Activated naive CD8-positive, alpha-beta T cell treated with anti-CD3 and anti-CD28 coated beads for 36 hours (primary cell): ENCODE results near the gene ZNF267. TPM values are rescaled to one million over a fixed set of nuclear protein-coding genes. Genes with fewer than 3 reads are reported as not detected.
"Not testable (repeated sequence)": the region's sequence is repeated elsewhere in the genome, so short reads cannot be mapped to it uniquely, and the experiment has no call there.

Source experiments
- DNase-seq: peaks from one replicate; pipeline ENCODE4 v3.0.0; 2021
- H3K27ac Mint-ChIP-seq: one replicate; pipeline ENCODE4 v1.8.0; 2022; ENCODE audit warnings: mild to moderate bottlenecking, moderate library complexity, mixed read lengths
- H3K27me3 Mint-ChIP-seq: one replicate; pipeline ENCODE4 v1.8.0; 2022; ENCODE audit warnings: mild to moderate bottlenecking, mixed read lengths
- H3K36me3 Mint-ChIP-seq: one replicate; pipeline ENCODE4 v1.8.0; 2021; ENCODE audit warnings: mild to moderate bottlenecking, mixed read lengths
- H3K4me1 Mint-ChIP-seq: one replicate; pipeline ENCODE4 v1.8.0; 2021; ENCODE audit warnings: mixed read lengths
- H3K4me3 Mint-ChIP-seq: one replicate; pipeline ENCODE4 v1.8.0; 2022; ENCODE audit warnings: mild to moderate bottlenecking, moderate library complexity, mixed read lengths
- H3K9me3 Mint-ChIP-seq: one replicate; pipeline ENCODE4 v1.8.0; 2022; ENCODE audit warnings: mixed read lengths
- total RNA-seq, 2 experiments: library from RNA; stranded (reverse); gene quantifications; one replicate each; pipeline ENCODE4 v1.2.3, GENCODE V29; 2021

The ZNF267 gene
- total RNA-seq, 2 experiments from 2014 or later, result 82.2 to 85.6 TPM

- Mint-ChIP-seq H3K9me3 (peaks cover 51% of the 10 kb centered on the region), H3K27ac (peak overlapping the region; percentile 48), H3K4me1 (peaks cover 11% of the 10 kb centered on the region), H3K36me3 (peaks cover 89% of the 10 kb centered on the region)
- H3K4me3 Mint-ChIP-seq, DNase-seq, H3K27me3 Mint-ChIP-seq: not testable (repeated sequence)
Measured at GRCh38 chr16:31904571-31904970, 31.0 kb downstream of the ZNF267 start.

- Mint-ChIP-seq H3K27ac (no peak overlapping the region), H3K9me3 (peaks cover 85% of the 10 kb centered on the region), H3K36me3 (peaks cover 98% of the 10 kb centered on the region), H3K4me3 (no peak overlapping the region), H3K4me1 (peaks cover 7% of the 10 kb centered on the region), H3K27me3 (no peaks in the 10 kb centered on the region)
- no peak for DNase-seq
Measured at GRCh38 chr16:31913668-31914067, 40.1 kb downstream of the ZNF267 start.

GRCh38 chr16:31916056-31916488 is 42.5 kb downstream of the ZNF267 start:
- Mint-ChIP-seq H3K27ac (peak overlapping the region; percentile 65), H3K36me3 (peaks cover 96% of the 10 kb centered on the region), H3K27me3 (no peaks in the 10 kb centered on the region), H3K4me3 (no peak overlapping the region), H3K4me1 (peaks cover 7% of the 10 kb centered on the region), H3K9me3 (peaks cover 83% of the 10 kb centered on the region)
- no peak for DNase-seq

GRCh38 chr16:31920373-31920772 is 46.8 kb downstream of the ZNF267 start:
- Mint-ChIP-seq H3K27ac (peak overlapping the region; percentile 20), H3K27me3 (no peaks in the 10 kb centered on the region), H3K36me3 (peaks cover 83% of the 10 kb centered on the region), H3K9me3 (peaks cover 66% of the 10 kb centered on the region), H3K4me1 (no peaks in the 10 kb centered on the region), H3K4me3 (no peak overlapping the region)
- no peak for DNase-seq

GRCh38 chr16:31951806-31952205 is 78.2 kb downstream of the ZNF267 start:
- not testable (repeated sequence) for H3K36me3 Mint-ChIP-seq, H3K4me1 Mint-ChIP-seq, H3K27ac Mint-ChIP-seq, H3K4me3 Mint-ChIP-seq, DNase-seq, H3K27me3 Mint-ChIP-seq, H3K9me3 Mint-ChIP-seq

GRCh38 chr16:31952206-31952605 is 78.6 kb downstream of the ZNF267 start:
- not testable (repeated sequence) for H3K27me3 Mint-ChIP-seq, DNase-seq

GRCh38 chr16:31956221-31956620 is 82.6 kb downstream of the ZNF267 start:
- not testable (repeated sequence) for H3K36me3 Mint-ChIP-seq, H3K27me3 Mint-ChIP-seq, H3K27ac Mint-ChIP-seq, H3K9me3 Mint-ChIP-seq, H3K4me3 Mint-ChIP-seq, H3K4me1 Mint-ChIP-seq
- DNase-seq, result peak; percentile 47

More at GRCh38 chr16:31952206-31952605, 78.6 kb downstream of the ZNF267 start:
- H3K4me1 Mint-ChIP-seq, H3K36me3 Mint-ChIP-seq, H3K9me3 Mint-ChIP-seq, H3K27ac Mint-ChIP-seq, H3K4me3 Mint-ChIP-seq: not testable (repeated sequence)

GRCh38 chr16:31960186-31960910 is 86.7 kb downstream of the ZNF267 start:
- DNase-seq, H3K4me1 Mint-ChIP-seq, H3K27ac Mint-ChIP-seq, H3K36me3 Mint-ChIP-seq, H3K27me3 Mint-ChIP-seq, H3K4me3 Mint-ChIP-seq, H3K9me3 Mint-ChIP-seq: not testable (repeated sequence)
